Right ventricle myocardium superior (tissue), 1 donor: Measurements from ENCODE around the gene RETN. TPM values are rescaled to one million over a fixed set of nuclear protein-coding genes. Genes with fewer than 3 reads are reported as not detected.
A peak's percentile ranks its signal among the peaks of the same experiment; 100 is the strongest.

Experiments used
- ATAC-seq: fragments of 200-7000 bp; cut with Tn5 transposase; one replicate; pipeline ENCODE4 v1.9.1; 2020; ENCODE audit warnings: mild to moderate bottlenecking; ENCODE audit not compliant: poor library complexity
- DNase-seq: peaks from one replicate; pipeline ENCODE4 v3.0.0-alpha.2; 2020
- intact Hi-C: fragments of 100-400 bp; cut with DNase I; formaldehyde crosslinking; loops from one replicate; pipeline ENCODE4 v1.11.2; 2022
- total RNA-seq: library from RNA; stranded (reverse); fragmentation: NEBNext Ultra II Directional; extraction: Animal tissue kit (Norgen Biotek cat#: 25700); gene quantifications from one replicate; pipeline ENCODE4 v1.2.1, GENCODE V29; 2021
- donor health status: DM: no; HTN: yes; CAD: no; lungs with severe emphysema.

The RETN gene
- total RNA-seq, 1 donor from 2014 or later: 0.48 TPM

DNA sequence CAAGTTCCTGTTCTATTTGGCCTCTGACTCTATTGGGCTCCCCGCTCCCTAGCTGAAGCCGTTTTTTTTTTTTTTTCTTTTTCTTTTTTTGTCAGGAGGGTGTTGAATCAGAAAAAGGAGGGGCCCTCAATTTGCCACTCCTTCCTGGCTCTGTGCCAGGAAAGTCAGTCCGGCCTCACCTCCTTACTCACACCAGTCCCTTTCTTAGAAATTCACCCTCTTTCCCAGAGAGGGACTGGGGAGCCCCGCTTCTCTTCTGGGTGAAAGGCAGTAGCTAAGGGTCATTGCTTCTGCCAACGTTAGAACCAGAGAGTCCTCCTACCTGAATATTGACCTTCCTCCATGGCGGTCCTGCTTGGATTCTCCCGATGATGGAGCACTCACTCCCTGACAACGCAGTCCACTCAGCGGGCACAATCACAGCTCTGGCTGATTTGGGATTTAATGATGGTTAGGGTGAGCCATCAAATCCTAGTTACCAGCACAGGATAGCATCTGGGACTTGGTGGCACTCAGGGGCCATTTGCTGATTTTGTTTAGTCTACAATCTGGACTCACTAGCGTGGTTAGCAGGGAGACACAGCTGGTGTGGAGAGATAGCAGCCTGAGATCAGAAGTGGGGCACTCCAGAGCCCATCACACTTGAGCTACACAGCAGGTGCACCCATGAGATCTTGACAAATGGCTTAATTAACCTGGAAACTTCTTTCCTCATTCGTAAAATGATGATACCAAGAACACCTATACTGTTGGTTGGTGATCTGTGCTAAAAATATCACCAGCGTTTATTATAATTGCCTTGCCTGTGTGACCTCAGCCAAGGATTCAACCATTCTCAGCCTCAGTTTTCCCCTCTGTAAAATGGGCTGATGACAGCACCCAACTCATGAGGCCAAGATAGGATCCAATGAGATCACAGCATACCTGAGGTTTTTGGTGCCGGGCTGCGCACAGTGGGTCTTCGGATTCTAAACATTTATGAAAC lies 30.9 kb downstream of the RETN start:
- no peak for DNase-seq
- no peak for ATAC-seq
- intact Hi-C loops: no loop called here

DNA sequence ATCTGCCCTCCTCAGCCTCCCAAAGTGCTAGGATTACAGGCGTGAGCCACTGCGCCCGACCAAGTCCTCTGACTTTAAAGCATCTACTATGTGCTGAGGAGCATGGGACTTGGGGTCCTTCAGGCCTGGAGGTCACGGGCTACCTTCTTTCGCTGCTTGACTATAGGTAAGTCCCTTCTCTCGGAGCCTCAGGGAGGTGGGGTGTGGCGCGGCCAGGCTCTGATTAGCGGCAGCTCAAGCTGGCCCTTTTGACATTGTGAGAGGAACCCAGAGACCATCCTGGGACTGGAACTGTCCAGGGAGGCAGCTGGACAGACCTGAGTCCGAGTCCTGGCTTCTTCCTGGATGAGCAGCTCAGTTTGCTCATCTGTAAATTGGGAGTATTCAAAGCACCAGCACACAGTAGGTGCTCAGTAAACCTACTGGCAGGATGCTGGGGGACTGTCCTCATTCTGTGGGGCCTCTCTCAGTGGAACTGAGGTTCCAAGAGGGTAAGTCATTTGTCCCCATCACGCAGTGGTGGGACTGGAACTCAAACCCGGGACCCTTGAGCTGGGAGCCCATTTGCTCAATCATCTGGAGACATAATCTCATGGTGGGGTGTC lies 32.3 kb downstream of the RETN start:
- ATAC-seq: no peak
- intact Hi-C loops: no loop called here
- no peak for DNase-seq

DNA sequence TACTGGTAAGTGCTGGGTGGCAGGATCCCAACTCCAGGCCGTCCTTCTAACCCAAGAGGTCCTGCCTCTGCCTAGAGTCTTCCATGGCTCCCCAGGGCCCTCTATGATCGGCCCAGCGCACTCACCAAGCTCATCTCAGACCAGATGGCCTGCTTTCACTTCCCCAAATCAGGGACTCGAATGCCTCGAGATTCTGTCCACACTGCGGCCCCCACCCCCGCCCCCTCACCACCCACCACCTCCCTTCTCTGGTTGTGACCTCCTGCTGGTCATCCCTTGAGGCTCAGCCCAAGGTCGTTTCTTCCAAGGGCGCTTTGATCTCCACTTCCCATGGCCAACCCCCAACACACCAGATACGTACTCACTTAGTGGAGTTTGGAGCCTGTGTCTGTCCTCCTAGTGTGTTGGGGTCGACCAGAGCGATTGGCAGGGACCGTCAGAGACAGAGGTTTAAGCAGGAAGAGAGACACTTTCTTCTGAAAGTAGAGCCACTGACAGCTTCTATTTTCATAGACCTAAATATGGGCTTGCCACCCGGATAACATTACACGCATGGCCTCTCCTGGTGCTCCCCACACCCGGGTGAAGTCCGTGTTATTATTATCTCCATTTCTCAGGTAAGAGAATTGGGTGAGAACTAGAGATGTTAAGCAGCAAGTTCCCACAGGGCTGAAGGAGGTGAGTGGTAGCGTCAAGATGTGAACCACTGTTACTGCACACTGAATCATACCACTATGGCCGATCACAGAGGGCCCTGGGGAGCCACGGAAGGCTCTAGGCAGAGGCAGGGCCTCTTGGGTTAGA lies 33.0 kb downstream of the RETN start, which contains the start of gene FCER2:
Gene FCER2, minus strand, starts transcription at position 478 of the 804 bp plus-strand sequence. CDS start 2,371 bp downstream, outside the sequence.
- no peak for DNase-seq
- intact Hi-C loops: no loop called here
- ATAC-seq: no peak

DNA sequence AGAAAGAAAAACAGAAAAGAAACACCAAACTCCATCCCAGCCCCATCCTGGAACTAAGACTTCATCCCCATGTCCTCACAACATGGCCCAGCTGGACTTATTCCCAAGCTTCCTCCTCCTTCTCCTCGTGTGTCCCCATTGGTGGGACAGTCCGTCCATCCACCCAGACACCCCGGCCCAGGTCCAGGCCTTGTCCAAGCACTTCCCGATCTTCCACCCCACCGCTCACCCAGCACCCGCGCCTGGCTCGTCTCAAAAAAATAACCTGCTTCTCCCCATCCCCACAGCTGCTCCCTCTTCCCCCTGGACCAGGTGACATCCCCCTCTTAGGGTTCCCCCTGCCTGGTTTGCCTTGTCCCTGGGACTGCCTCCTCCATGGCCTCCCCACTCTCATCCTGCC lies 34.5 kb downstream of the RETN start:
- ATAC-seq (no peak), DNase-seq (no peak)
- intact Hi-C loops: no loop called here

DNA sequence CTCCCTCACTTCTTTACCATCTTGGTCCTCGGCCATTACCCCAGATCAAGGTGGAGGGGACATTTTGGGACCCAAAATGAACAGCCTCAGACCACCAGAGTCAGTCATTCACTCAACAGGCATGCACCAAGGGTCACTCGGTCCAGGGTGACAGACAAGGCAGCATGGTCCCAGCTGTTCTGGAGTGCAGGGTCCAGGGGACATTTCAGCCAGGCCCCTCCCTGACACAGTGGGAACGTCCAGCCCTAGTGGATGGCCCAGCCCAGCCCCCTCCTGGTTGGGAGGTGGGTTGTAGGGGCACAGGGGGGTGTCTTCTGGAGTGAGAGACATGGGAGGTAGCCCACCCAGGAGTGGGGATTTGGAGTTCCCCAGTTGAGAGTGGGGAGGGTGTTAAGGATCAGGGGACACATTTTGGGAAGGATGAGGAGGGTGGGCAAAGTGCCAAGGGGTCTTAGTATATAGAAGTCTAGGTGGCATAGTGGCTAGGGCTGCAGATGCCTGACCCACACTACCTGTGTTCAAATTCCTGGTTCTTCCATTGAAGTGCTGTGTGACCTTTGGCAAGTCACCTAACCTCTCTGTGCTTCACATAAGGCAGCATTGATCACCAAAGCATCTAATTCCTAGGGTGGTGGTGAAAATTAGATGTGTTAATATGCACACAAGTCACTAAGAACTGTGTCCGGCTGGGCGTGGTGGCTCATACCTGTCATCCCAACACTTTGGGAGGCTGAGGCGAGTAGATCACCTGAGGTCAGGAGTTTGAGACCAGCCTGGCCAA lies 35.6 kb downstream of the RETN start:
- ATAC-seq (no peak), DNase-seq (no peak)
- intact Hi-C loops: no loop called here

DNA sequence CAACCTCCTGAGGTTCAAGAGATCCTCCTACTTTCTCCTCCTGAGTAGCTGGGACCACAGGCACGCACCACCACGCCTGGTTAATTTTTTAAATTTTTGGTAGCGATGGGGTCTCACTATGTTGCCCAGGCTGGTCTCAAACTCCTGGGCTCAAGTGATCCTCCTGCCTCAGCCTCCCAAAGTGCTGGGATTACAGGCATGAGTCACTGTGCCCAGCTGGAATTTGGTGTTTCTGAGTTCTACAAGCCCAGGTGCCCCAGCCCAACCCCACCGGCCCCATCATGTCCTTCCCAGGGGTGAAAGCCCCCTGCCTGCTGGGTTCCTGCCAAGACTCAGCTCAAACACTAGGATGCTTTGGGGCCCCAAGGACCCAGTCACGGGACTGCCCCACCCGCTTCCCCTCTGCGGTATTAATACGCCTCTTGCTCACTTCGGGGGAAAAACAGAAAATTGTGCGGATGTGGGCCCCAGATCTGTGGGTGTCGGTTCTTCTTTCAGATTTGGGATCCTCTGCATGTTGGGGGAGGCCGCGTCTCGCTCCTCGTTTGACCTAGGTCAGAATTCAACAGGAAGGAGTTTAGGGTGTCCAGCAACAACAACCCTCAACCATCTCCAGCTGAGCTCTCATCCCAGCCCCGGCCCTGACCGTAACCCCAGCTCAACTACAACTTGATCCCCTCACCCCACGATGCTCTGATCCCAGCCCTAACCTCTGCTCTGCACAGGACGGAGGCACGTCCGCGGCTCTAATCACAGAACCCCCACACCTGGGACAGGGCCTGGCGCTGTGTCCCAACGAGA lies 36.7 kb downstream of the RETN start:
- intact Hi-C loops: no loop called here
- DNase-seq: peak; percentile 62
- ATAC-seq: peak; percentile 64

DNA sequence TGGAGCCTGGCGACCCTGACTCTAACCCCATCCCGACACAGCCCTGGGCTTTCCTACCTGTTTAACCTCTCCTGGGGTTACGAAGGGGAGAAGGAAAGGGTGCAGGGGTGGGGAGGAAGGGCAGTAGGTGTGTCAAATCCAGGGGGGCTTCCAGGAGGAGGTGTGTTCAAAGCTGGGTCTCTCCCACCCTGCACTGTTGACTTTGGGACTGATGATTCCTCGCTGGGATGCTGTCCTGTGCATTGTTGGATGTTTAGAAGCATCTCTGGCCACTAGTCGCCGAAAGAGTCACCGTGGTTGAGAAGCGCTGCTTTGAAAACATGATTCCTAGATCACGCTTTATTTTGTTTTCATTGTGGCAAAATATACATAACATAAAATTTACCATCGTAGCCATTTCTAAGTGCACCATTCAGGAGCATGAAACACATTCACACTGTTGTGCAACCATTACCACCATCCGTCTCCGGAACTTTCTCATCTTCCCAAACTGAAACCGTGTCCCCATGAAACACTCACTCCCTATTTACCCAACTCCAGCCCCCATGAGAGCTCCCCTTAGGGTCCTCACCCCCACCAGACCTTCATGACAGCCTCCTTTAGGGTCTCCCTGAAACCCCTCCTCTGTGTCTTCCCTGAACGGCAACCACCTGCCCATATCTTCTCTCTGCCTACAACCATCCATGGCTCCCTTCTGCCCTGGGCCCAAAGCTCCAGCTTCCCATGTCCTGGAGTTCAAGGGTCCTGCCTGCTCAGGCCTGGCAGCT lies 37.5 kb downstream of the RETN start:
- no peak for DNase-seq
- intact Hi-C loops: no loop called here
- ATAC-seq: no peak

DNA sequence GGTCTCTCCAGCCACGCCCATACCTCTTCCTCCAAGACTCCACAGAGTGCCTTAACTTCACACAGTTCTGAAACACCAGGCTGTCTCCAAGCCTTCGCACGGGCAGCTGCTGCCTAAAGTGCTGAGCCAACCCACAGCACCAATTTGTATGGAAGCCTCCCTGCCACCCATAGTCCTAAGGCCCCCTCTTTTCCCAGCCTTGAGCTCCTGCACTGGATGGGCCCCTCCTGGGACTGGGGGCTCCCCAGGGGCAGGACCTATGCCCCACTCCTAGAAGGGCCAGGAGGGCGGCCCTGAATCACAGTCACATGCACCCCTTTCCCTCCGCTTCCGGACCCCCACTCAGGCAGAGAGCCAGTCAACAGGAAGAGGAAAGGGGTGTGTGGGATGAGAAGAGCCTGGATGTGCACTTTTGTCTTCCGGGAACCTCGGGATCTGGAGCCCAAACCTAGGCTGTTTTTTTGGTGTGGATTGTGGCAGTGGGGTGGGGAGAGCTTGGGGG lies 38.2 kb downstream of the RETN start:
- ATAC-seq: peak; percentile 26
- DNase-seq: no peak

DNA sequence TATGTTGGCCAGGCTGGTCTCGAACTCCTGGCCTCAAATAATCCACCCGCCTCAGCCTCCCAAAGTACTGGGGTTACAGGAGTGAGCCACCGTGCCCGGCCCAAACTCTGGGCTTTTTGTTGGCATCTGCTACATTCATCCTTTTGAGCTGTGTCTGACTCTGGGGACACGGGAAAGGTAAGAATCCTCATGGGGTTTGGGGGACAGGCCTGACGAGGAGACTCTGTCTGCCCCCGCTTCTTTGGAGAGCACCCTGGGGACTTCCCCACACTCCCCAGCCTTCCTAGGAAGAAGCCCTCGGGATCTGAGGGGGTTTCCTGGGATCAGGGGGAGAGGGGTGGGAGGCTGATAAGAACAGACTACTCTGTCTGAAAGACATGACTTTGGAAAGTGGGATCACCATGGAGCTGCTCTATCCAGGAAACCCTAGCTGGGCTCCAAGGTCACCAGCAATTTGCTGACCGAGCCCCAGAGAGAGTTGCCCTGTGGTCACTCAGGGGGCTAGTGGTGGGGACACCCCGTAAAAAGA lies 41.1 kb downstream of the RETN start:
- DNase-seq (no peak), ATAC-seq (no peak)
- intact Hi-C loops: no loop called here

More for the DNA sequence above, 38.2 kb downstream of the RETN start:
- intact Hi-C loops: no loop called here

DNA sequence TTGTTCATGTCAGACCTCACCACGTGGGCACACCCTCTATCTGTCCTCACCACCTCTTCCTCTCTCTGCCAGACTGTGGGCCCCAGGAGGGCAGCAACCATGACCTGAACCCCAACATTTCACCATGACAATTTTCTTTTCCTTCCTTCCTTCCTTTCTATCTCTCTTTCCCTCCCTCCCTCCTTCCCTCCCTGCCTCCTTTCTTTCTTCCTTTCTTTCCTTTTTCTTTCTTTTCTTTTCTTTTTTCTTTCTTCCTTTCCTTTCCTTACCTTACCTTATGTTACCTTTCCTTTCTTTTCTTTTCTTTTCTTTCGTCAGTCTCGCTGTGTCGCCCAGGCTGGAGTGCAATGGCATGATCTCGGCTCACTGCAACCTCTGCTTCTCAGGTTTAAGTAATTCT lies 41.8 kb downstream of the RETN start:
- no peak for ATAC-seq
- no peak for DNase-seq
- intact Hi-C loops: no loop called here

DNA sequence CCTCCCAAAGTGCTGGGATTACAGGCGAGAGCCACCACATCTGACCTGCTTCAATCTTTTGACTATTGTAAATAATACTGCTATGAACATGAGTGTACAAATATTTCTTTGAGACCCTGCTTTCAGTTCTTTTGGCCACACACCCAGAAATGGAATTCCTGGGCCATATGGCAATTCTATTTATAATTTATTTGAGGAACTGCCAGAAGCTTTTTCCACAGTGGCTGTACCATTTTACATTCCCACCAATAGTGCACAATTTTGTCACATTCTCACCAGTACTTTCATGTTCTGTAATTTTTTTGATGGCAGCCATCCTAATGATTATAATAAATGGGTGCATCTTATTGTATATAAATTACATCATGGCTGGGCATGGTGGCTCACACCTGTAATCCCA lies 46.8 kb downstream of the RETN start:
- ATAC-seq (no peak), DNase-seq (no peak)
- intact Hi-C loops: no loop called here

DNA sequence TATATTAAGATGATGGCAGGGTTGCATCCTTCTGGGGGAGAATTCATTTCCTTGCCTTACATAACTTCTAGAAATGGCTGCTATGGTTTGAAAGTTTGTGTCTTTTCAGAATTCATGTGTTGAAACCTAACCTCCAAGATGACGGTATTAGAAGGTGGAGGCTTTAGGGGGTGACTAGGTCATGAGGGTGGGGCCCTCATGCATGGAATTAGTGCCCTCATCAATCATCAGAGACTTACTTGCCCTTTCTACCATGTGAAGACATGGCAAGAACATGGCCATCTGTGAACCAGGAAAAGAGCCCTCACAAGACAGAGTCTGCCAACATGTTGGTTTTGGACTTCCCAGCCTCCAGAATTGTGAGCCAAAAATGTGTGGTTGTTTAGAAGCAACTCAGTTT lies 47.9 kb downstream of the RETN start:
- intact Hi-C loops: no loop called here
- no peak for DNase-seq
- ATAC-seq: no peak

DNA sequence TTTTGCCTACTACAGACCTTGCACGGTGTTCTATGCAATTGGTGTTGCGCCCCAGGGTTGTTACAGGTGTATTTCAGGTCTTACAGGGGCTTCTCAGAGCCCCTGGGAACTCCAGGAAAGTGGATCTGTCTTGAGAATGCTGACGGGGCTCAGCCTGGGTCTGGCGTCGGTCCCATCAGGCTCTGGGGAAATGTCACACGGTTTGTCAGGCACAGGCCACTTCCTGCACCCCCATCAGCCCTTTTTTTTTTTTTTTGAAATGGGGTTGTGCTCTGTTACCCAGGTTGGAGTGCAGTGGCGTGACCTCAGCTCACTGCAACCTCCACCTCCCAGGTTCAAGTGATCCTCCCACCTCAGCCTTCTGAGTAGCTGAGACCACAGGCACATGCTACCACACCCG lies 49.8 kb downstream of the RETN start:
- no peak for DNase-seq
- intact Hi-C loops: no loop called here
- ATAC-seq: no peak
